NCI-H1694 (cell line): ENCODE measurements around the gene VPS13D.
"Not testable (repeated sequence)": the region's sequence is repeated elsewhere in the genome, so short reads cannot be mapped to it uniquely, and the experiment has no call there.

Source experiments
- DNase-seq: peaks from one replicate; lab custom pipeline; 2025; lab: John Stamatoyannopoulos, UW

Gene VPS13D

GRCh38 chr1:12196641-12197482 lies 33.0 kb upstream of the VPS13D start:
- peak; percentile 72 for DNase-seq

GRCh38 chr1:12197483-12197880 lies 32.3 kb upstream of the VPS13D start:
- no peak for DNase-seq

DNA sequence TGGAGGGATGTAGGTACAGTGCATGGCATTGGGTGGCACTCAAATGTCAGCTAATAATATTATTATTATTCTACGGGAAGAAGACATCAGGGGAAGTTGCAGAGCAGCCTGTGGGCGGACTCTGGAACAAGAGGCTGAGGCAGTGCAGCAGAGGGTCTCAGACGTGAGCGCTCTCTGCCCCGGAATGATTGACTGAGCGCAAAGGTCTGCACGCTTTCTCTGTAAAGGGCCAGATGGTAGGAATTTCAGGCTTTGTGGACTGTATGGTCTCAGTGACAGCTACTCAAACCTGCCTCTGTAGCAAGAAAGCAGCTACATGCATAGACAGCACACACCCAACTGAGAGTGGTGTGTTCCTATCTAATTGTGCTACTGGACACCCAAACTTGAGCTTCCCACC lies 29.6 kb upstream of the VPS13D start:
- DNase-seq, result peak; percentile 22

DNA sequence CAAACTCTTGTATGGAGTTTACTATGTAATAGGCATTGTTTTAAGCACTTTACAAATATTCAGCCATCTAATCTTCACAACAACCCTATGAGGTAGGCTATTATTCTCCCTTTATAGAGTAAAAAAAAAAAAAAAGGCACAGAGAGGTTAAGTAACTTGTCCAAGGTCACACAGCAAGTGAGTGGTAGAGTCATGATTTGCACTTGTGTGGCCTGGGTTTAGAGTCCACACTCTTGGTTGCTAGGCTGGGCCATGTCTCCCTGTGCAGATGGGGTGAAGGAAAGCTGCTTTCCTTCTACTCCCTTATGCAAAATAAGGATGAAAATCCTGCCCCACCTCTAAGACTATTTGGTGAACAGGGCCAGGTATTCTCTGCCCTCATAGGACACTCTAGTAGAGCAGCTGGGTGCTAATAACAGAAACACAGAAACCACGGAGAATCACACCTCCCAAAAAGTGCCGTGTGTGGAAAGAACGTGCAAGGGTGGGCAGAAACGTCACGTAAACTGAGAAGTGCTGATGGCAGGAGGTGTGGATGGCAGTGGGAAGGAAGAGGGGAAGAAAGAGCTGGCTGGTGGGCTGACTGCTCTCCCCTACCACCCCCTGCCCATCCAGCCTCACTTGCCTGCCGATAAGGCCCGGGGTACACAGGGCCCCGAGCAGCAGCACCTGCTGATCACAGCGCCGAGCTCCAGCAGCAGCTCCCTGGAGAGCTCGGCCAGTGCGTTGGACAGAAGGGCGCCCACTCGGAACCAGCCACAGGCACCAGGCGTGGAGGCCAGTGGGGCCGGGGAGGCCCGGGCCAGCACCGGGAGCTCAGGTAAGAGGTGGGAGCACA lies 28.3 kb upstream of the VPS13D start:
- DNase-seq, result no peak

GRCh38 chr1:12202190-12202497 lies 27.7 kb upstream of the VPS13D start:
- DNase-seq, result no peak

DNA sequence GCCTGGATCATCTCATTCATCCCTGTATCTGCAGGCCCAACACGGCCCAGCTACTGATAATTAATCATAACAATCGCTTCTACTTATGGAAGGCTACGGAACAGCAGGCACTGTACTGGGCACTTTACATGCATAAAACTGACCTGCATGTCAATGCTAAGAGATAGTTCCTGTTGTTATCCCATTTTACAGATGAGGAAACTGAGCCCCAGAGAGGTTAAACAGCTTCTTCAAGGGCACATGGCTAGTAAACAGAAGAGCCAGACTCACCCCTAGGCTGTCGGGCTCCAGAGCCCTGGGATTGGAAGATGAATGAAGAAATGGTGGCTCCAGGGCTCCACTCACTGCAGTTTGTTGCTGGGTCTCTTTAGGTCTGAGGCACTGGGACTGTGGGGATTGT lies 27.3 kb upstream of the VPS13D start:
- no peak for DNase-seq

DNA sequence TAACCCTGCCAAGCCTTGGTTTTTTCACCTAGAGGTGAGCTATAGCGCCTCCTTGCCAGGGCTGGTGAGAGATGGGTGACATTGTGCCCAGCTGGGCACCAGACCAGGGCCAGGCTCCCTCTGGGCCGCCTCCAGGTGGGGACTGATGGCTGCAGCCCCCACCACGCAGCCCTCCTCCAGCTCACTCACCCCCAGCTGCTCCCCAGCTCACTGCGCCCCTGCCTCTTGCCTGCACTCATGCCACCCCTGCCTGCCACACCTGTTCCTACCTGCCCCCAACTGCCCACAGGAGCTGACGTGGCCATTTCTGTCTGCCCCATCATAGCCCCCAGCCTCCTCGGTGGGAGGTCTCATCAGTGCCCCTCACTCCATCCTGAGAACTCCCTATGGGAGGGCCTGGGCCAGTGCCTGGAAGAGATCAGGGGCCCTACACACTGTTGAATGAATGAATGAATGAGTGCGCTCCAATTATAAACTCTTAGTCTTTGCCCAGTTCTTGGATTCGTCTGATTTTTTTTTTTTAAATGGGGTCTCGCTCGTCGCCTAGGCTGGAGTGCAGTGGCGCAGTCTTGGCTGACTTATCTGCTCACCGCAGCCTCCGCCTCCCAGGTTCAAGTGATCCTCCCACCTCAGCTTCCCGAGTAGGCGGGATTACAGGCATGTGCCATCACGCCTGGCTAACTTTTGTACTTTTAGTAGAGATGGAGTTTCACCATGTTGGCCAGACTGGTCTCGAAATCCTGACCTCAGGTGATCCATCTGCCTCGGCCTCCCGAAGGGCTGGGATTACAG lies 26.4 kb upstream of the VPS13D start:
- no peak for DNase-seq

- no peak for DNase-seq
Measured at GRCh38 chr1:12204140-12204539, 25.7 kb upstream of the VPS13D start.

GRCh38 chr1:12204754-12205658 lies 24.8 kb upstream of the VPS13D start:
- no peak for DNase-seq

- no peak for DNase-seq
Measured at GRCh38 chr1:12206238-12206637, 23.6 kb upstream of the VPS13D start.

- DNase-seq, result no peak
Measured at GRCh38 chr1:12206792-12207424, 22.9 kb upstream of the VPS13D start.

GRCh38 chr1:12208271-12208670 lies 21.6 kb upstream of the VPS13D start:
- no peak for DNase-seq

GRCh38 chr1:12208764-12209494 lies 20.9 kb upstream of the VPS13D start:
- DNase-seq, result peak; percentile 77

- no peak for DNase-seq
Measured at GRCh38 chr1:12209495-12209832, 20.4 kb upstream of the VPS13D start.

- DNase-seq, result no peak
Measured at GRCh38 chr1:12215118-12215961, 14.5 kb upstream of the VPS13D start.

DNA sequence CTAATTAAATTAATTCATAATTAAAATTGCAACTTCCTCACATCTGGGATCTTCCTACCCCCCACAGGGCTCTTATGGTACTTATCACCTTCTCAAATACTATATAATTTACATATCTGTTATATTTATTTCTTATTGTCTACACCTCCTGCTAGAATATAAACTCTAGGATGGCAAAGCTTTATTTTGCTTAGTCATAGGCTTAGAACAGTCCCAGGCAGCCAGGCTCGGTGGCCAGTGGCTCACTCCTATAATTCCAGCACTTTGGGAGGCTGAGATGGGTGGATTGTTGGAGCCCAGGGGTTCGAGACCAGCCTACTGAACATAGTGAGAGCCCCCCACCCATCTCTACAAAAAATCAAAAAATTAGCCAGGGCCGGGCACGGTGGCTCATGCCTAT lies 10.0 kb upstream of the VPS13D start:
- DNase-seq, result no peak

GRCh38 chr1:12220890-12221289 lies 8.9 kb upstream of the VPS13D start:
- DNase-seq, result no peak

GRCh38 chr1:12222700-12223099 lies 7.1 kb upstream of the VPS13D start:
- not testable (repeated sequence) for DNase-seq

DNA sequence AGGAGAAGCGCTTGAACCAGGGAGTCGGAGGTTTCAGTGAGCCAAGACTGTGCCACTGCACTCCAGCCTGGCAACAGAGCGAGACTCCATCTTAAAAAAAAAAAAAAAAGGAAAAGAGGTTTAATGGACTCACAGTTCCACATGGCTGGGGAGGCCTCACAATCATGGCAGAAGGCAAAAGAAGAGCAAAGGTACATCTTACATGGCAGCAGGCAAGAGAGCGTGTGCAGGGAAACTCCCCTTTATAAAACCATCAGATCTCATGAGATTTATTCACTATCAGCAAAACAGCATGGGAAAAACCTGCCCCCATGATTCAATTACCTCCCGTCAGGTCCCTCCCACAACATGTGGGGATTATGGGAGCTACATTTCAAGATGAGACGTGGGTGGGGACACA lies 5.7 kb upstream of the VPS13D start:
- not testable (repeated sequence) for DNase-seq

GRCh38 chr1:12228979-12229378 lies 851 bp upstream of the VPS13D start:
- no peak for DNase-seq
